Hypothalamus (tissue), 51 donors: ENCODE data around the gene PPP2R5A.

ENCODE experiments used
- DNase-seq, 51 donors: peaks; one replicate each; lab custom pipeline; 2025; lab: John Stamatoyannopoulos, UW

The PPP2R5A gene

GRCh38 chr1:212284744-212285684 is at the start of gene PPP2R5A:
Gene PPP2R5A (plus strand): TSS chr1:212285410. CDS start chr1:212286111, 701 bp downstream.
- DNase-seq, result peak; percentile 75 to 100 (median 99)

- DNase-seq, result no peak
Observed at GRCh38 chr1:212235857-212236256, 49.4 kb upstream of the PPP2R5A start.

- no peak for DNase-seq
Observed at GRCh38 chr1:212236664-212237220, 48.5 kb upstream of the PPP2R5A start.

GRCh38 chr1:212237651-212238050 is 47.6 kb upstream of the PPP2R5A start:
- no peak for DNase-seq

- DNase-seq, result peak in 26 of 51 donors; percentile 2 to 71 (median 22)
Observed at GRCh38 chr1:212238552-212238951, 46.7 kb upstream of the PPP2R5A start.

GRCh38 chr1:212241501-212241900 is 43.7 kb upstream of the PPP2R5A start:
- DNase-seq, result no peak

- DNase-seq, result no peak
Observed at GRCh38 chr1:212241957-212242287, 43.3 kb upstream of the PPP2R5A start.

GRCh38 chr1:212242288-212242984 is 42.8 kb upstream of the PPP2R5A start:
- DNase-seq, result peak in 4 of 51 donors; percentile 4 to 29 (median 26)

GRCh38 chr1:212242985-212243308 is 42.3 kb upstream of the PPP2R5A start:
- DNase-seq, result no peak

- no peak for DNase-seq
Observed at GRCh38 chr1:212244441-212244840, 40.8 kb upstream of the PPP2R5A start.

GRCh38 chr1:212247179-212247721 is 38.0 kb upstream of the PPP2R5A start:
- no peak for DNase-seq

- no peak for DNase-seq
Observed at GRCh38 chr1:212247988-212248387, 37.2 kb upstream of the PPP2R5A start.

- DNase-seq, result no peak
Observed at GRCh38 chr1:212254853-212255363, 30.3 kb upstream of the PPP2R5A start.

GRCh38 chr1:212255705-212256307 is 29.4 kb upstream of the PPP2R5A start:
- no peak for DNase-seq

- DNase-seq, result no peak
Observed at GRCh38 chr1:212256369-212256768, 28.8 kb upstream of the PPP2R5A start.

- DNase-seq, result no peak
Observed at GRCh38 chr1:212257157-212257556, 28.1 kb upstream of the PPP2R5A start.

GRCh38 chr1:212259693-212260480 is 25.3 kb upstream of the PPP2R5A start:
- DNase-seq, result no peak

GRCh38 chr1:212260557-212261355 is 24.5 kb upstream of the PPP2R5A start:
- no peak for DNase-seq

- no peak for DNase-seq
Observed at GRCh38 chr1:212261361-212261929, 23.8 kb upstream of the PPP2R5A start.
